GM18502 (cell line): ENCODE data around the gene DHRS1.
"Not testable (repeated sequence)": the region's sequence is repeated elsewhere in the genome, so short reads cannot be mapped to it uniquely, and the experiment has no call there.

Experiments used
- ATAC-seq: cut with Tn5 transposase; IDR thresholded peaks from one replicate; pipeline ENCODE4 v1.9.1; 2021; ENCODE audit warnings: mild to moderate bottlenecking; ENCODE audit not compliant: unreplicated experiment, poor library complexity

The DHRS1 gene

GRCh38 chr14:24329073-24329663 lies 29.6 kb upstream of the DHRS1 start:
- no peak for ATAC-seq

- ATAC-seq, result not testable (repeated sequence)
Measured at GRCh38 chr14:24327914-24328313, 28.3 kb upstream of the DHRS1 start.

- ATAC-seq, result no peak
Measured at GRCh38 chr14:24327303-24327702, 27.7 kb upstream of the DHRS1 start.

GRCh38 chr14:24325963-24326362 lies 26.4 kb upstream of the DHRS1 start:
- no peak for ATAC-seq

- ATAC-seq, result no peak
Measured at GRCh38 chr14:24325041-24325530, 25.5 kb upstream of the DHRS1 start.

- no peak for ATAC-seq
Measured at GRCh38 chr14:24324024-24324423, 24.4 kb upstream of the DHRS1 start.

- ATAC-seq, result no peak
Measured at GRCh38 chr14:24323341-24323740, 23.8 kb upstream of the DHRS1 start.

- no peak for ATAC-seq
Measured at GRCh38 chr14:24322672-24323071, 23.1 kb upstream of the DHRS1 start.

GRCh38 chr14:24321212-24321975 lies 21.8 kb upstream of the DHRS1 start:
- ATAC-seq, result no peak

GRCh38 chr14:24317141-24317928 lies 17.8 kb upstream of the DHRS1 start:
- ATAC-seq, result no peak

GRCh38 chr14:24316597-24316950 lies 17.0 kb upstream of the DHRS1 start:
- no peak for ATAC-seq

GRCh38 chr14:24315807-24316596 lies 16.4 kb upstream of the DHRS1 start:
- ATAC-seq, result no peak

GRCh38 chr14:24315243-24315806 lies 15.7 kb upstream of the DHRS1 start:
- ATAC-seq, result no peak

- no peak for ATAC-seq
Measured at GRCh38 chr14:24314377-24315193, 15.0 kb upstream of the DHRS1 start.

GRCh38 chr14:24313913-24314312 lies 14.3 kb upstream of the DHRS1 start:
- ATAC-seq, result no peak

GRCh38 chr14:24312736-24313507 lies 13.3 kb upstream of the DHRS1 start:
- no peak for ATAC-seq

GRCh38 chr14:24311837-24312615 lies 12.4 kb upstream of the DHRS1 start:
- no peak for ATAC-seq
